ENCODE data around the gene FRMPD1.

The FRMPD1 gene

GRCh38 chr9:37617832-37618231, 32.9 kb upstream of the FRMPD1 start:
- H3K4me3 ChIP-seq (ENCODE audit: low read length), result no peak overlapping the region
- no peaks in the 10 kb centered on the region for H4K20me1 ChIP-seq (ENCODE audit: insufficient read depth, low read length)
- DNase-seq, result no peak
- no peaks in the 10 kb centered on the region for H3K9me2 ChIP-seq (replicated peaks; ENCODE audit: insufficient read depth, low read length)
- H2AFZ ChIP-seq (ENCODE audit: low read length), result no peak overlapping the region
- H3K36me3 ChIP-seq (replicated peaks; ENCODE audit: insufficient read depth, low read length), result no peaks in the 10 kb centered on the region
- H3K4me1 ChIP-seq (ENCODE audit: low read length), result no peaks in the 10 kb centered on the region
- no peak overlapping the region for H3K9ac ChIP-seq (ENCODE audit: low read length)
- H3K4me2 ChIP-seq (ENCODE audit: low read depth, low read length), result no peak overlapping the region
- no peak for TF ChIP-seq EZH2 (optimal IDR thresholded peaks at IDR 0.05; ENCODE audit: low read depth, low read length)
- TF ChIP-seq CTCF (IDR thresholded peaks at IDR 0.05; ENCODE audit: low read length), result no peak
- no peak for TF ChIP-seq EZH2phosphoT487 (IDR thresholded peaks at IDR 0.05; ENCODE audit: low read length)
- H3K27ac ChIP-seq (ENCODE audit: low read length), result no peak overlapping the region
- H3K27me3 ChIP-seq (replicated peaks; ENCODE audit: insufficient read depth, low read length), result no peaks in the 10 kb centered on the region
- no peaks in the 10 kb centered on the region for H3K9me3 ChIP-seq (replicated peaks; ENCODE audit: insufficient read depth, low read length)
- no peaks in the 10 kb centered on the region for H3F3A ChIP-seq (ENCODE audit: insufficient read depth, low read length)
- no peaks in the 10 kb centered on the region for H3K79me2 ChIP-seq (ENCODE audit: low read length)

DNA sequence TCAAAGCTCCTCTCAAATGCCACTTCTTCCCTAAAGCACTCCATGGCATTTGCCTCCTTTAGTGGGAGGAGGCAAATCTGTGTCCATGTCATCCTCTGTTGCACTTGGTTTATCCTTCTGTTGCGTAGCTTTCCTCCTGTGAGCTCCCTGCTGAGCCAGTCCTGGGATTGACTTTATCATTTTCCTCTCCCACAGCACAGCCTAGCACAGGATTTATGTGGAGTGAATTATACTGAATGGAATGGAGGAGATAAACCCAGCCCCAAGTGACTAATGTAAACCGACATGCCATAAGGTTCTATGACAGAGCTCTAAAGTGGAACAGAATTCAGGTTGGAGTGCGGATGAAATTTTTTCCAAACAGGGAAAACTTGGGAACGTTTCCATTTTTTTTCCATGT, 31.9 kb upstream of the FRMPD1 start:
- Histone ChIP-seq H3K36me3 (replicated peaks; ENCODE audit: insufficient read depth, low read length) (no peaks in the 10 kb centered on the region), H3K79me2 (ENCODE audit: low read length) (no peaks in the 10 kb centered on the region), H3K4me3 (ENCODE audit: low read length) (no peak overlapping the region), H3K9me3 (replicated peaks; ENCODE audit: insufficient read depth, low read length) (no peaks in the 10 kb centered on the region), H3F3A (ENCODE audit: insufficient read depth, low read length) (no peaks in the 10 kb centered on the region), H3K9ac (ENCODE audit: low read length) (no peak overlapping the region), H3K4me1 (ENCODE audit: low read length) (no peaks in the 10 kb centered on the region), H3K4me2 (ENCODE audit: low read depth, low read length) (no peak overlapping the region), H3K27me3 (replicated peaks; ENCODE audit: insufficient read depth, low read length) (no peaks in the 10 kb centered on the region), H2AFZ (ENCODE audit: low read length) (no peak overlapping the region), H4K20me1 (ENCODE audit: insufficient read depth, low read length) (no peaks in the 10 kb centered on the region), H3K9me2 (replicated peaks; ENCODE audit: insufficient read depth, low read length) (no peaks in the 10 kb centered on the region), H3K27ac (ENCODE audit: low read length) (no peak overlapping the region)
- no peak for DNase-seq
- TF ChIP-seq EZH2phosphoT487 (IDR thresholded peaks at IDR 0.05; ENCODE audit: low read length), result no peak
- TF ChIP-seq EZH2 (optimal IDR thresholded peaks at IDR 0.05; ENCODE audit: low read depth, low read length), result no peak
- TF ChIP-seq CTCF (IDR thresholded peaks at IDR 0.05; ENCODE audit: low read length), result no peak

GRCh38 chr9:37619806-37620205, 30.9 kb upstream of the FRMPD1 start:
- no peak overlapping the region for H2AFZ ChIP-seq (ENCODE audit: low read length)
- H3K4me1 ChIP-seq (ENCODE audit: low read length), result no peaks in the 10 kb centered on the region
- H3K9me2 ChIP-seq (replicated peaks; ENCODE audit: insufficient read depth, low read length), result no peaks in the 10 kb centered on the region
- no peaks in the 10 kb centered on the region for H3K79me2 ChIP-seq (ENCODE audit: low read length)
- H3K27me3 ChIP-seq (replicated peaks; ENCODE audit: insufficient read depth, low read length), result no peaks in the 10 kb centered on the region
- H4K20me1 ChIP-seq (ENCODE audit: insufficient read depth, low read length), result no peaks in the 10 kb centered on the region
- H3K9ac ChIP-seq (ENCODE audit: low read length), result no peak overlapping the region
- H3K4me3 ChIP-seq (ENCODE audit: low read length), result no peak overlapping the region
- DNase-seq, result no peak
- no peaks in the 10 kb centered on the region for H3K36me3 ChIP-seq (replicated peaks; ENCODE audit: insufficient read depth, low read length)
- H3K27ac ChIP-seq (ENCODE audit: low read length), result no peak overlapping the region
- TF ChIP-seq CTCF (IDR thresholded peaks at IDR 0.05; ENCODE audit: low read length) (no peak), EZH2 (optimal IDR thresholded peaks at IDR 0.05; ENCODE audit: low read depth, low read length) (no peak), EZH2phosphoT487 (IDR thresholded peaks at IDR 0.05; ENCODE audit: low read length) (no peak)
- H3K4me2 ChIP-seq (ENCODE audit: low read depth, low read length), result no peak overlapping the region
- no peaks in the 10 kb centered on the region for H3F3A ChIP-seq (ENCODE audit: insufficient read depth, low read length)
- H3K9me3 ChIP-seq (replicated peaks; ENCODE audit: insufficient read depth, low read length), result no peaks in the 10 kb centered on the region
